Neuronal stem cell (in vitro differentiated cells): ENCODE results near the gene GADD45G.
A peak's percentile ranks its signal among the peaks of the same experiment; 100 is the strongest.

Experiments used
- DNase-seq: peaks from one replicate; pipeline ENCODE4 v3.0.0-alpha.2; 2013; ENCODE audit warnings: low spot score
- H2AFZ ChIP-seq: one replicate; pipeline ENCODE4 v1.6.1; 2013; ENCODE audit warnings: mild to moderate bottlenecking, low read length, inconsistent platforms
- H2AK5ac ChIP-seq: 2 replicates; pipeline ENCODE4 v1.6.1; 2013; ENCODE audit warnings: low read depth, mild to moderate bottlenecking, inconsistent platforms, low read length, moderate library complexity, mixed read lengths
- H2BK120ac ChIP-seq: 2 replicates; pipeline ENCODE4 v1.6.1; 2013; ENCODE audit warnings: low read depth, mild to moderate bottlenecking, inconsistent platforms, low read length, moderate library complexity, mixed read lengths
- H2BK12ac ChIP-seq: one replicate; pipeline ENCODE4 v1.6.1; 2013; ENCODE audit warnings: low read length, inconsistent platforms
- H2BK15ac ChIP-seq: 2 replicates; pipeline ENCODE4 v1.6.1; 2013; ENCODE audit warnings: mild to moderate bottlenecking, low read length, inconsistent platforms, mixed read lengths
- H2BK5ac ChIP-seq: one replicate; pipeline ENCODE4 v1.6.1; 2013; ENCODE audit warnings: inconsistent platforms, mild to moderate bottlenecking, low read length, moderate library complexity
- H3K14ac ChIP-seq: one replicate; pipeline ENCODE4 v1.6.1; 2013; ENCODE audit warnings: low read length, inconsistent platforms
- H3K18ac ChIP-seq: 2 replicates; pipeline ENCODE4 v1.6.1; 2013; ENCODE audit warnings: low read length, inconsistent platforms
- H3K23ac ChIP-seq: 2 replicates; pipeline ENCODE4 v1.6.1; 2013; ENCODE audit warnings: low read depth, mild to moderate bottlenecking, mixed read lengths, low read length, inconsistent platforms; ENCODE audit not compliant: poor library complexity
- H3K27ac ChIP-seq: replicated peaks from 3 replicates; pipeline ENCODE4 v1.5.1; 2013; ENCODE audit warnings: low read length, inconsistent platforms
- H3K27me3 ChIP-seq, 3 experiments: 2 replicates each; pipeline ENCODE4 v1.6.1; 2013; ENCODE audit warnings: low read length in 3 of 3, mild to moderate bottlenecking in 2 of 3, inconsistent platforms in 1 of 3, low read depth in 1 of 3, mixed read lengths in 1 of 3, moderate library complexity in 1 of 3; ENCODE audit not compliant: control insufficient read depth in 3 of 3, insufficient read depth in 3 of 3
- H3K36me3 ChIP-seq, 2 donors: replicated peaks in 1 of 2; 2 replicates each; pipeline ENCODE4 v1.6.1; 2013; ENCODE audit warnings: low read length in 2 of 2; ENCODE audit not compliant: control insufficient read depth in 2 of 2, insufficient read depth in 2 of 2
- H3K4ac ChIP-seq: 2 replicates; pipeline ENCODE4 v1.6.1; 2013; ENCODE audit warnings: inconsistent platforms, mild to moderate bottlenecking, low read length, moderate library complexity
- H3K4me1 ChIP-seq, 2 donors: 1 replicate in 1 of 2; 2 replicates in 1 of 2; pipeline ENCODE4 v1.6.1; 2013; ENCODE audit warnings: low read length in 2 of 2, low read depth in 1 of 2; ENCODE audit not compliant: control insufficient read depth in 2 of 2, insufficient read depth in 1 of 2
- H3K4me2 ChIP-seq: one replicate; pipeline ENCODE4 v1.6.1; 2013; ENCODE audit warnings: mild to moderate bottlenecking, low read length, inconsistent platforms; ENCODE audit not compliant: insufficient read depth, poor library complexity, severe bottlenecking
- H3K4me3 ChIP-seq, 2 donors: 2 replicates each; pipeline ENCODE4 v1.5.1; 2013; ENCODE audit warnings: low read length in 2 of 2, mild to moderate bottlenecking in 2 of 2, inconsistent platforms in 1 of 2, moderate library complexity in 1 of 2
- H3K79me1 ChIP-seq: one replicate; pipeline ENCODE4 v1.6.1; 2013; ENCODE audit warnings: low read depth, mild to moderate bottlenecking, inconsistent platforms, low read length, moderate library complexity
- H3K9ac ChIP-seq: one replicate; pipeline ENCODE4 v1.6.1; 2013; ENCODE audit warnings: mild to moderate bottlenecking, low read depth, low read length, inconsistent platforms; ENCODE audit not compliant: poor library complexity
- H3K9me3 ChIP-seq, 2 donors: replicated peaks in 1 of 2; 2 replicates each; pipeline versions ENCODE3 to v1.6.1; 2013; ENCODE audit warnings: low read length in 2 of 2, mild to moderate bottlenecking in 2 of 2, inconsistent platforms in 1 of 2, low read depth in 1 of 2, mixed read lengths in 1 of 2, moderate library complexity in 1 of 2; ENCODE audit not compliant: control insufficient read depth in 2 of 2, insufficient read depth in 1 of 2
- H4K8ac ChIP-seq: one replicate; pipeline ENCODE4 v1.6.1; 2013; ENCODE audit warnings: low read depth, mild to moderate bottlenecking, inconsistent platforms, low read length, moderate library complexity
- H4K91ac ChIP-seq: one replicate; pipeline ENCODE4 v1.6.1; 2013; ENCODE audit warnings: low read length, low read depth, mild to moderate bottlenecking, inconsistent platforms; ENCODE audit not compliant: poor library complexity
- WGBS, 2 donors: extraction: QIAGEN DNeasy Blood & Tissue Kit; methylation state at CpG; one replicate each; pipeline ENCODE4 v1.1.7; 2013; ENCODE audit warnings: missing lambda C conversion rate in 2 of 2, mixed read lengths in 1 of 2; ENCODE audit not compliant: insufficient read length in 2 of 2, insufficient replicate concordance in 1 of 2; ENCODE audit errors: extremely low coverage in 2 of 2; 5-methylcytosine and 5-hydroxymethylcytosine counted together

Gene GADD45G

GRCh38 chr9:89558196-89558899, 46.5 kb upstream of the GADD45G start:
- no peak overlapping the region for H4K91ac ChIP-seq
- no peak overlapping the region for H2BK120ac ChIP-seq
- H3K4ac ChIP-seq, result no peak overlapping the region
- no peak overlapping the region for H3K4me2 ChIP-seq
- H2BK12ac ChIP-seq, result no peak overlapping the region
- no peaks in the 10 kb centered on the region for H3K79me1 ChIP-seq
- no peak overlapping the region for H2BK15ac ChIP-seq
- no peak overlapping the region for H3K14ac ChIP-seq
- H3K36me3 ChIP-seq, result no peaks in the 10 kb centered on the region
- no peak overlapping the region for H3K18ac ChIP-seq
- no peaks in the 10 kb centered on the region for H3K4me1 ChIP-seq
- H2AK5ac ChIP-seq, result no peak overlapping the region
- no peak overlapping the region for H3K4me3 ChIP-seq
- H2BK5ac ChIP-seq, result no peak overlapping the region
- no peak overlapping the region for H3K27ac ChIP-seq
- peaks cover 0 to 24% (median 0%) of the 10 kb centered on the region in 3 experiments for H3K27me3 ChIP-seq
- DNase-seq, result no peak
- H4K8ac ChIP-seq, result no peak overlapping the region
- no peak overlapping the region for H2AFZ ChIP-seq
- H3K9me3 ChIP-seq, result no peaks in the 10 kb centered on the region
- no peak overlapping the region for H3K9ac ChIP-seq
- H3K23ac ChIP-seq, result no peak overlapping the region
- no CpG with 5 or more reads among the region's 6 CpGs for WGBS, 2 donors

- Histone ChIP-seq H2AK5ac (no peak overlapping the region), H2BK12ac (no peak overlapping the region), H3K9ac (no peak overlapping the region), H3K36me3 (no peaks in the 10 kb centered on the region), H3K23ac (no peak overlapping the region), H2BK15ac (no peak overlapping the region), H2BK5ac (no peak overlapping the region), H3K9me3 (no peaks in the 10 kb centered on the region), H3K4me1 (no peaks in the 10 kb centered on the region), H4K8ac (no peak overlapping the region), H2AFZ (no peak overlapping the region), H3K4ac (no peak overlapping the region), H3K18ac (no peak overlapping the region), H3K27me3 (peaks cover 0 to 19% (median 0%) of the 10 kb centered on the region in 3 experiments), H3K4me3 (no peak overlapping the region), H2BK120ac (no peak overlapping the region), H3K4me2 (no peak overlapping the region), H3K14ac (no peak overlapping the region), H3K79me1 (no peaks in the 10 kb centered on the region), H3K27ac (no peak overlapping the region), H4K91ac (no peak overlapping the region)
- DNase-seq, result no peak
- no CpG with 5 or more reads among the region's 2 CpGs for WGBS, 2 donors
Measured at GRCh38 chr9:89558948-89559347, 45.9 kb upstream of the GADD45G start.

GRCh38 chr9:89562186-89562814, 42.5 kb upstream of the GADD45G start:
- no peak for DNase-seq
- Histone ChIP-seq H3K4me1 (peaks cover 0 to 2% of the 10 kb centered on the region in 2 donors), H3K36me3 (no peaks in the 10 kb centered on the region), H3K9ac (no peak overlapping the region), H3K79me1 (no peaks in the 10 kb centered on the region), H3K14ac (peak overlapping the region; percentile 1), H2AFZ (no peak overlapping the region), H2BK120ac (no peak overlapping the region), H3K4ac (no peak overlapping the region), H2BK12ac (no peak overlapping the region), H3K4me3 (no peak overlapping the region), H3K23ac (no peak overlapping the region), H3K4me2 (no peak overlapping the region), H3K18ac (no peak overlapping the region), H3K27me3 (peaks cover 0 to 15% (median 0%) of the 10 kb centered on the region in 3 experiments), H3K9me3 (no peaks in the 10 kb centered on the region), H4K91ac (no peak overlapping the region), H4K8ac (no peak overlapping the region), H2BK5ac (no peak overlapping the region), H3K27ac (no peak overlapping the region), H2AK5ac (no peak overlapping the region), H2BK15ac (no peak overlapping the region)
- WGBS, 2 donors, result no CpG with 5 or more reads among the region's 10 CpGs

GRCh38 chr9:89563571-89564345, 41.1 kb upstream of the GADD45G start:
- no peak overlapping the region for H3K27ac ChIP-seq
- WGBS, 2 donors, result no CpG with 5 or more reads among the region's 15 CpGs

More at GRCh38 chr9:89563571-89564345, 41.1 kb upstream of the GADD45G start:
- Histone ChIP-seq H2BK5ac (no peak overlapping the region), H3K9me3 (no peaks in the 10 kb centered on the region), H2BK15ac (no peak overlapping the region), H3K23ac (no peak overlapping the region), H3K4me2 (no peak overlapping the region), H2AFZ (no peak overlapping the region), H3K4me1 (peaks cover 0 to 2% of the 10 kb centered on the region in 2 donors), H3K27me3 (peaks cover 0 to 9% (median 0%) of the 10 kb centered on the region in 3 experiments), H3K79me1 (no peaks in the 10 kb centered on the region), H3K14ac (no peak overlapping the region), H2BK12ac (no peak overlapping the region), H2BK120ac (no peak overlapping the region), H4K8ac (no peak overlapping the region), H2AK5ac (no peak overlapping the region), H3K36me3 (no peaks in the 10 kb centered on the region), H3K4ac (no peak overlapping the region), H3K4me3 (no peak overlapping the region), H4K91ac (no peak overlapping the region), H3K9ac (no peak overlapping the region), H3K18ac (no peak overlapping the region)
- no peak for DNase-seq
